ENCODE data around the gene POLR1D.
"Not testable (repeated sequence)": the region's sequence is repeated elsewhere in the genome, so short reads cannot be mapped to it uniquely, and the experiment has no call there.

The POLR1D gene

DNA sequence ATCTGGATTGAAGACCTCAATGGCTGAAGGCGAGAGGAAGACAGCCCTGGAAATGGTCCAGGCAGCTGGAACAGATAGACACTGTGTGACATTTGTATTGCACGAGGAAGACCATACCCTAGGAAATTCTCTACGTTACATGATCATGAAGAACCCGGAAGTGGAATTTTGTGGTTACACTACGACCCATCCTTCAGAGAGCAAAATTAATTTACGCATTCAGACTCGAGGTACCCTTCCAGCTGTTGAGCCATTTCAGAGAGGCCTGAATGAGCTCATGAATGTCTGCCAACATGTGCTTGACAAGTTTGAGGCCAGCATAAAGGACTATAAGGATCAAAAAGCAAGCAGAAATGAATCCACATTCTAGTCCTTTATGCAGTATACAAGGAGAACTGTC, 1.2 kb downstream of the POLR1D start:
- TF ChIP-seq ZFX (IDR thresholded peaks at IDR 0.05; ENCODE audit: borderline replicate concordance) (no peak), CTCF (IDR thresholded peaks at IDR 0.05) (no peak)
- H3K27ac ChIP-seq: no peak overlapping the region; the same call in 1 of the 2 replicates

DNA sequence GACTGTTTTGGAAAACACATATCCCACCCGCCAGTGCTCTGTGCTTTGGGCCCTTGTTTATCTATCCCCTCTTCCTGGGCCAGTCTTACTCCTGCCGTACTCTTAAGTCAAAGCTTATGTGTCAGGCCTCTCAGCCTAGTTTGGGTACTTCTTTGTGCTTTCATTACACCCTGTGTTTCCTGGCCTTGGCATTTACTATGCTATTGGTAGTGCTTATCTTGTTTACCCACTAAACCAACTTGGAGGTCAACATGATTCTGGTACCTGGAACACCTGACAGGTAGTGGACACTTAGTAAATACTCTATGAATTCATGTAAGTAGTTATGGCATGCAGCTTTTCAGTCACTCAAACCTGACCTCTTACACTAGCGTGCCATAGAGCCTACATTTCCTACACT, 2.4 kb downstream of the POLR1D start:
- no peak overlapping the region for H3K27ac ChIP-seq
- TF ChIP-seq ZFX (IDR thresholded peaks at IDR 0.05; ENCODE audit: borderline replicate concordance) (no peak), CTCF (IDR thresholded peaks at IDR 0.05) (no peak)

- TF ChIP-seq ZFX (IDR thresholded peaks at IDR 0.05; ENCODE audit: borderline replicate concordance) (no peak), CTCF (IDR thresholded peaks at IDR 0.05) (no peak)
- no peak overlapping the region; the same call in 1 of the 2 replicates for H3K27ac ChIP-seq
Observed at GRCh38 chr13:27625839-27626238, 4.1 kb downstream of the POLR1D start.

DNA sequence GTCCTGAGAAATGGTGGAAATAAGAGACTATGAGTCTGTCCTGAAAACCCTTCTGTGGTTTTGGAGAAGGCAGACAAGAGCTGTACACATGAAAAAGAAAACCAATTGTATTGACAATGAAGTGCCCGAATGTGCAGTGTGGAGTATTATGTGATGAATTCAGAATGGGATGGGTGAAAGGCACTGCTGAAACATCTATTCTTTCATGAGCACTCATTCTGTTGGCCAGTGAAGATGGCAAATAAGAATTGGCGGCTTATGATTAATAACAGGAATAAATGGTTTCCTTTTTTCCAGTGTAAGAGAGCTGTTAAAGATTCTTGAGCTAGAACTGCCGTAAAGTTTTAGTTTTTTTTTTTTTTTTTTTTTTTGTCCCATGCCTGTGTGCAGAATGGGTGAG, 5.7 kb downstream of the POLR1D start:
- H3K27ac ChIP-seq: no peak overlapping the region
- TF ChIP-seq CTCF (IDR thresholded peaks at IDR 0.05) (no peak), ZFX (IDR thresholded peaks at IDR 0.05; ENCODE audit: borderline replicate concordance) (no peak)

GRCh38 chr13:27628081-27628480, 6.4 kb downstream of the POLR1D start:
- H3K27ac ChIP-seq: no peak overlapping the region
- no peak for TF ChIP-seq ZFX (IDR thresholded peaks at IDR 0.05; ENCODE audit: borderline replicate concordance)
- no peak for TF ChIP-seq CTCF (IDR thresholded peaks at IDR 0.05)

GRCh38 chr13:27628766-27629165, 7.1 kb downstream of the POLR1D start:
- not testable (repeated sequence) for H3K27ac ChIP-seq

DNA sequence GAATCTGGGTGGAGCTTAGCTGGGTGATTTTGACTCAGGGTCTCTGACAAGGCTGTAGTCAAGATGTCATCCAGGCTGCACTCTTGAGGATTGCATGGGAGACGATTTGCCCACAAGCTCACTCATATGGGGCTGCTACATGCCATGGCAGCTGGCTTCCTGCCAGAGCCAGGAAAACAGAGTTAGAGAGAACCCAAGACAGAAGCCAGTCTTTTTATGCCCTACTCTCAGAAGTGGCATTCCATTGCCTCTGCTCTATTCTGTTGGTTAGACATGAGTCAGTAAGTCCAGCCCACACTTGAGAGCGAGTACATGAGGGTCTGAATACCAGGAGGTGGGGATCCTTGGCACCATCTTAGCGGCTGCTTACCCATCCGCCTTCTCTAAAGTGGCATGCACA, 9.5 kb downstream of the POLR1D start:
- no peak overlapping the region for H3K27ac ChIP-seq
- TF ChIP-seq ZFX (IDR thresholded peaks at IDR 0.05; ENCODE audit: borderline replicate concordance): no peak

GRCh38 chr13:27631665-27632064, 10.0 kb downstream of the POLR1D start:
- TF ChIP-seq ZFX (IDR thresholded peaks at IDR 0.05; ENCODE audit: borderline replicate concordance): no peak
- TF ChIP-seq CTCF (IDR thresholded peaks at IDR 0.05): no peak
- H3K27ac ChIP-seq: no peak overlapping the region
